K562 (cell line): Measurements from ENCODE around the gene NES. TPM values are rescaled to one million over a fixed set of nuclear protein-coding genes. Genes with fewer than 3 reads are reported as not detected.

Experiments
- ATAC-seq: fragments of 200-7000 bp; cut with Tn5 transposase; 3 replicates; pipeline ENCODE4 v1.9.1; 2020; ENCODE audit warnings: moderate library complexity
- BruUV-seq: library from RNA; stranded (reverse); fragments of 400-500 nt; replicated peaks from 2 replicates; lab custom pipeline; 2021; lab: Mats Ljungman, UMichigan
- CTCF ChIA-PET: fragments of 300-600 bp; formaldehyde crosslinking; extraction: SDS; loops from one replicate; lab custom pipeline; 2021; ENCODE audit warnings: low intra/inter-chr PET ratio; lab: Yijun Ruan, JAX
- POLR2A ChIA-PET: fragments of 300-600, 350-650 bp; sonication (Branson Sonifier 250); formaldehyde crosslinking; extraction: SDS; loops from one replicate; lab custom pipeline; 2021; ENCODE audit warnings: antibody characterized with exemption, inconsistent platforms; lab: Yijun Ruan, JAX
- DNase-seq, 4 experiments: peaks; one replicate each; pipeline versions ENCODE4 v3.0.0 to v3.0.0-alpha.2; 2011 to 2018; ENCODE audit warnings: low spot score in 3 of 4, mixed read lengths in 3 of 4; ENCODE audit errors: extremely low read depth in 1 of 4
- FAIRE-seq: peaks from 2 replicates; lab custom pipeline; 2011; peaks lifted over from hg19 to GRCh38; lab: Jason Lieb, UNC
- H2AFZ ChIP-seq: 2 replicates; pipeline ENCODE4 v1.6.0; 2011; ENCODE audit warnings: low read depth, low read length, control low read depth, inconsistent platforms
- H3K27ac ChIP-seq: fragments of 200-600 bp; 3 replicates; pipeline ENCODE4 v1.8.0; 2011; ENCODE audit warnings: low read depth, mild to moderate bottlenecking, control low read depth, inconsistent platforms, low read length, moderate library complexity, mixed read lengths; ENCODE audit errors: extremely low read depth
- H3K27me3 ChIP-seq, 2 experiments: fragments of 300-600 bp in 1 of 2; 2 replicates in 1 of 2; 3 replicates in 1 of 2; pipeline versions ENCODE4 v1.6.0 to v1.8.0; 2011; ENCODE audit warnings: inconsistent platforms in 2 of 2, low read length in 2 of 2, mild to moderate bottlenecking in 1 of 2, mixed read lengths in 1 of 2, moderate library complexity in 1 of 2; ENCODE audit not compliant: control insufficient read depth in 2 of 2, insufficient read depth in 2 of 2
- H3K36me3 ChIP-seq: fragments of 300-600 bp; 3 replicates; pipeline ENCODE4 v1.8.0; 2011; ENCODE audit warnings: mild to moderate bottlenecking, low read length, inconsistent platforms; ENCODE audit not compliant: control insufficient read depth, insufficient read depth
- H3K4me1 ChIP-seq, 2 experiments: fragments of 200-600 bp in 1 of 2; replicated peaks in 1 of 2; 2 replicates in 1 of 2; 3 replicates in 1 of 2; pipeline versions ENCODE4 v1.5.1 to v1.8.0; 2011; ENCODE audit warnings: inconsistent platforms in 2 of 2, low read length in 2 of 2, mild to moderate bottlenecking in 1 of 2, mixed read lengths in 1 of 2, moderate library complexity in 1 of 2; ENCODE audit not compliant: control insufficient read depth in 2 of 2, insufficient read depth in 2 of 2
- H3K4me2 ChIP-seq: 2 replicates; pipeline ENCODE4 v1.6.1; 2011; ENCODE audit warnings: low read length, control low read depth, inconsistent platforms, mixed read lengths; ENCODE audit not compliant: insufficient read depth
- H3K4me3 ChIP-seq: fragments of 200-600 bp; sonication (generic), shearing (Covaris generic); 2 replicates; pipeline ENCODE4 v1.5.1; 2016; ENCODE audit warnings: control low read depth, inconsistent platforms
- H3K79me2 ChIP-seq: fragments of 200-600 bp; 3 replicates; pipeline ENCODE4 v1.8.0; 2011; ENCODE audit warnings: low read length, inconsistent platforms; ENCODE audit not compliant: control insufficient read depth, insufficient read depth
- H3K9ac ChIP-seq, 2 experiments: 2 replicates each; pipeline versions ENCODE4 v1.6.0 to v1.6.1; 2011; ENCODE audit warnings: low read depth in 2 of 2, low read length in 2 of 2, control low read depth in 1 of 2, inconsistent platforms in 1 of 2, mild to moderate bottlenecking in 1 of 2, mixed read lengths in 1 of 2; ENCODE audit not compliant: insufficient read depth in 1 of 2
- H3K9me1 ChIP-seq: one replicate; pipeline ENCODE4 v1.6.0; 2011; ENCODE audit warnings: inconsistent platforms, mild to moderate bottlenecking, low read length, moderate library complexity; ENCODE audit not compliant: control insufficient read depth, insufficient read depth
- H3K9me3 ChIP-seq: replicated peaks from 2 replicates; pipeline ENCODE4 v1.5.1; 2011; ENCODE audit warnings: low read depth, low read length, inconsistent platforms; ENCODE audit not compliant: control insufficient read depth, insufficient read depth
- H4K20me1 ChIP-seq: replicated peaks from 2 replicates; pipeline ENCODE4 v1.6.1; 2011; ENCODE audit warnings: low read length, inconsistent platforms, mixed read lengths; ENCODE audit not compliant: control insufficient read depth, insufficient read depth
- BCLAF1 ChIP-seq, 2 experiments: fragments of 450-650 bp in 1 of 2; IDR thresholded peaks; 2 replicates each; pipeline ENCODE4 v1.6.1; 2011 to 2017; ENCODE audit warnings: low read depth in 2 of 2, antibody characterized with exemption in 1 of 2, borderline replicate concordance in 1 of 2, low read length in 1 of 2, mild to moderate bottlenecking in 1 of 2, mixed read lengths in 1 of 2; ENCODE audit not compliant: control insufficient read depth in 1 of 2
- CAMTA2 ChIP-seq: fragments of 250-450 bp; sonication (Bioruptor Pico); conservative IDR thresholded peaks from 2 replicates; pipeline ENCODE4 v1.5.1; 2022
- CREB5 ChIP-seq: fragments of 250-450 bp; sonication (Bioruptor Pico); IDR thresholded peaks from 2 replicates; pipeline ENCODE4 v1.5.0; 2020; ENCODE audit warnings: mild to moderate bottlenecking
- EP300 ChIP-seq: IDR thresholded peaks from 2 replicates; pipeline ENCODE4 v1.6.1; 2012; ENCODE audit warnings: low read length, improper control_type of control experiment
- ETV6 ChIP-seq, 3 experiments: fragments of 150-350 bp in 1 of 3; sonication (generic) in 1 of 3; formaldehyde crosslinking in 1 of 3; IDR thresholded peaks; 2 replicates each; pipeline versions ENCODE4 v1.6.1 to v1.8.0; 2014 to 2022; ENCODE audit warnings: borderline replicate concordance in 2 of 3, low read depth in 2 of 3, antibody characterized with exemption in 1 of 3, low read length in 1 of 3, mild to moderate bottlenecking in 1 of 3, missing genetic modification reagents in 1 of 3
- GABPB2 ChIP-seq: fragments of 250-450 bp; sonication (Bioruptor Pico); conservative IDR thresholded peaks from 2 replicates; pipeline ENCODE4 v1.5.1; 2021; ENCODE audit warnings: mild to moderate bottlenecking
- GTF2F1 ChIP-seq: IDR thresholded peaks from 2 replicates; pipeline ENCODE4 v1.6.1; 2011; ENCODE audit warnings: low read depth, low read length, improper control_type of control experiment
- HSF4 ChIP-seq: fragments of 250-450 bp; sonication (Bioruptor Pico); IDR thresholded peaks from 2 replicates; pipeline ENCODE4 v2.1.2; 2022; ENCODE audit warnings: mild to moderate bottlenecking, moderate library complexity, borderline replicate concordance
- PKNOX1 ChIP-seq: fragments of 450-650 bp; IDR thresholded peaks from 2 replicates; pipeline ENCODE4 v1.6.1; 2016
- RFX5 ChIP-seq: IDR thresholded peaks from 2 replicates; pipeline ENCODE4 v1.6.1; 2011; ENCODE audit warnings: low read depth, mild to moderate bottlenecking, improper control_type of control experiment, low read length
- ZNF311 ChIP-seq: fragments of 250-450 bp; sonication (Bioruptor Pico); IDR thresholded peaks from 2 replicates; pipeline ENCODE4 v1.4.0; 2020; ENCODE audit warnings: mild to moderate bottlenecking, moderate library complexity
- WGBS: fragments of 100-300 bp; shearing (Covaris generic); methylation state at CpG from one replicate; pipeline ENCODE4 v1.1.6; 2016; ENCODE audit warnings: low coverage, mixed read lengths; ENCODE audit not compliant: insufficient coverage; ENCODE audit errors: missing lambda C conversion rate; 5-methylcytosine and 5-hydroxymethylcytosine counted together
- in situ Hi-C: fragments of 300-500 bp; cut with MboI; formaldehyde crosslinking; loops from 4 replicates; pipeline ENCODE4 v1.15.0; 2018; ENCODE audit warnings: inconsistent platforms, mixed read lengths
- intact Hi-C: fragments of 100-400 bp; cut with micrococcal nuclease; formaldehyde crosslinking; loops from 2 replicates; pipeline ENCODE4 v1.14.2; 2022
- polyA plus RNA-seq, 8 experiments: library from polyadenylated mRNA; depleted of rRNA in 4 of 8; stranded (reverse) in 5 of 8; unstranded in 3 of 8; fragments of >200 nt; fragmentation: Nextera tagmentation in 2 of 8; fragmentation: Illumina TruSeq in 1 of 8; extraction: Ambion mirVana in 2 of 8; extraction: Trizol in 1 of 8; gene quantifications; 2 replicates each; pipeline versions ENCODE4 v1.2.1 to v1.2.3, GENCODE V29; 2011 to 2014; ENCODE audit warnings: inconsistent platforms in 1 of 8, missing spikeins in 1 of 8
- total RNA-seq, 7 experiments: library from RNA; depleted of rRNA in 6 of 7; stranded (reverse); fragments of >200 nt in 6 of 7; fragmentation: Illumina TruSeq in 2 of 7; extraction: Trizol in 2 of 7; gene quantifications; 2 replicates each; pipeline versions ENCODE4 v1.2.1 to v1.2.3, GENCODE V29; 2011 to 2021; ENCODE audit warnings: low replicate concordance in 1 of 7

Gene NES
- total and polyA plus RNA-seq, 9 of the 15 experiments (the other 6 are each of a cell fraction or from before 2014, with no cell fraction given): 0.10 to 8.6 (median 4.2) TPM

GRCh38 chr1:156708218-156708661 is 31.0 kb upstream of the NES start:
- TF ChIP-seq RFX5 (no peak), HSF4 (CRISPR knock-in tag) (no peak), EP300 (no peak), ZNF311 (CRISPR knock-in tag) (no peak), GABPB2 (no peak), ETV6 (IDR thresholded peaks at IDR 0.05; ENCODE audit: borderline replicate concordance in 1 of 2, low read depth in 2 of 2, low read length in 1 of 2) (no peak), ETV6 (CRISPR knock-in tag; IDR thresholded peaks at IDR 0.05; ENCODE audit: borderline replicate concordance) (no peak), GTF2F1 (no peak), BCLAF1 (IDR thresholded peaks at IDR 0.05; ENCODE audit: borderline replicate concordance in 1 of 2, control insufficient read depth in 1 of 2, low read depth in 2 of 2, low read length in 1 of 2) (no peak), CREB5 (CRISPR knock-in tag) (no peak), PKNOX1 (no peak), CAMTA2 (CRISPR knock-in tag) (no peak)
- Histone ChIP-seq H2AFZ (no peak overlapping the region), H3K9ac (no peak overlapping the region), H3K79me2 (no peaks in the 10 kb centered on the region), H3K4me1 (peaks cover 7 to 26% of the 10 kb centered on the region in 2 experiments; a peak in 4 of 5 replicates), H3K4me2 (no peak overlapping the region), H3K9me3 (no peaks in the 10 kb centered on the region), H3K9me1 (no peaks in the 10 kb centered on the region), H3K4me3 (no peak overlapping the region), H3K27me3 (no peaks in the 10 kb centered on the region), H4K20me1 (no peaks in the 10 kb centered on the region), H3K36me3 (no peaks in the 10 kb centered on the region), H3K27ac (no peak overlapping the region)
- FAIRE-seq (no peak), DNase-seq (no peak), ATAC-seq (no peak)
- in situ Hi-C loops: no loop called here
- CTCF ChIA-PET: no interaction called here
- intact Hi-C loops: no loop called here
- POLR2A ChIA-PET: interaction anchor here (0.6 to 3.0 kb wide), 6 partner anchors 10 to 25 kb away, joined by 3 to 12 read pairs (median 4); no protein-coding TSS in a partner anchor
- BruUV-seq: no TSS peak
- 35% methylated on average over 3 of the region's 4 CpGs for WGBS
